A673 (cell line): ENCODE results near the gene NTN1.

Experiments
- EZH2 ChIP-seq: fragments of 200-600 bp; sonication (generic); IDR thresholded peaks from 2 replicates; pipeline ENCODE4 v1.6.1; 2017; ENCODE audit warnings: borderline replicate concordance, low read depth, mild to moderate bottlenecking, mixed read lengths, antibody characterized with exemption, low read length; ENCODE audit not compliant: poor library complexity, severe bottlenecking
- TF ChIP-seq, protein P1 (sequence below): fragments of 300-800, 200-600 bp; sonication (generic); conservative IDR thresholded peaks from 2 replicates; pipeline ENCODE4 v1.5.1; 2017; ENCODE audit warnings: low read depth, mild to moderate bottlenecking, antibody characterized with exemption, low read length, moderate library complexity, mixed read lengths

DNA sequence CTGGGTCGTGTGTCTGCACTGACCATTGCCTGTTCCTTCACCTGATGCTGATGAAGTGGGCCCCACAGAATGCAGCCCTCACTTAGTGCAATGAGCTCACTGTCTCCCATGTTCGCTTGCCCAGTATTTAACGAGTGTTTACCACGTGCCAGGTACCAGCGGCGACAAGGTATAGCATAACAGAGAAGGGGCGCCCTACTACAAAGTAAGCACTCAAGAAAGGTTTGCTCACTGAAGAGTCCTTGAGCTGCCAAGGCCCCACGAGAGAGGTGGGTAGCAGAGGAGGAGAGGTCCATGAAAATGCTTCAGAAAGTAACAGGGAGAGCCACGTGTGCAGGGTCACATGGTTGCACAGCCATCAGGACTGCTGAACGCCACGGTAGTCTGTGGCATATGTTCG, 230.0 kb downstream of the NTN1 start:
- TF ChIP-seq, protein P1, sequence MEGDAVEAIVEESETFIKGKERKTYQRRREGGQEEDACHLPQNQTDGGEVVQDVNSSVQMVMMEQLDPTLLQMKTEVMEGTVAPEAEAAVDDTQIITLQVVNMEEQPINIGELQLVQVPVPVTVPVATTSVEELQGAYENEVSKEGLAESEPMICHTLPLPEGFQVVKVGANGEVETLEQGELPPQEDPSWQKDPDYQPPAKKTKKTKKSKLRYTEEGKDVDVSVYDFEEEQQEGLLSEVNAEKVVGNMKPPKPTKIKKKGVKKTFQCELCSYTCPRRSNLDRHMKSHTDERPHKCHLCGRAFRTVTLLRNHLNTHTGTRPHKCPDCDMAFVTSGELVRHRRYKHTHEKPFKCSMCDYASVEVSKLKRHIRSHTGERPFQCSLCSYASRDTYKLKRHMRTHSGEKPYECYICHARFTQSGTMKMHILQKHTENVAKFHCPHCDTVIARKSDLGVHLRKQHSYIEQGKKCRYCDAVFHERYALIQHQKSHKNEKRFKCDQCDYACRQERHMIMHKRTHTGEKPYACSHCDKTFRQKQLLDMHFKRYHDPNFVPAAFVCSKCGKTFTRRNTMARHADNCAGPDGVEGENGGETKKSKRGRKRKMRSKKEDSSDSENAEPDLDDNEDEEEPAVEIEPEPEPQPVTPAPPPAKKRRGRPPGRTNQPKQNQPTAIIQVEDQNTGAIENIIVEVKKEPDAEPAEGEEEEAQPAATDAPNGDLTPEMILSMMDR, result no peak
- no peak for TF ChIP-seq EZH2
